DMS114 treated with DMSO at 0.1 percent for 48 hours (cell line): Measurements from ENCODE around the gene GET3.
A peak's percentile ranks its signal among the peaks of the same experiment; 100 is the strongest.

Source experiments
- DNase-seq: peaks from one replicate; lab custom pipeline; 2025; ENCODE audit not compliant: unreplicated experiment; lab: John Stamatoyannopoulos, UW

The GET3 gene

DNA sequence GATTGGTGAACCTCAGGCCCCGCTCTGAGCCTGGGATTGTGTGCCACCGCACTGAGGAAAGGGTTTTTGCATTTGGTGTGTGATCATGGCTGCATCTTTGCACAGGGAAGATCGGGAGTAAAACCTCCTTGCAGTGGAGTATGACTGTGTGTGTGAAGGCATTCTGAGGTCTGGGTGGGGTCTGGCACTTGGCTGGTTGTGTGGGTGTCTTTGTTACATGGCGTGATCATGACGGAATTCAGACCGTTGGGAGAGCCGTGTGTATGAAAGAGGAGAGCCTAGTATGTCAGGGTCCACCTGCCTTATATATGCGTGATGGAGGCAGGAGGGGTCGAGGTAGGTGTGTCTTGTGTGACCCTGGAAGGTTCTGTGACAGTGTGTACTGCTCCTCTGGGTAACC, 13.6 kb downstream of the GET3 start:
- no peak for DNase-seq

DNA sequence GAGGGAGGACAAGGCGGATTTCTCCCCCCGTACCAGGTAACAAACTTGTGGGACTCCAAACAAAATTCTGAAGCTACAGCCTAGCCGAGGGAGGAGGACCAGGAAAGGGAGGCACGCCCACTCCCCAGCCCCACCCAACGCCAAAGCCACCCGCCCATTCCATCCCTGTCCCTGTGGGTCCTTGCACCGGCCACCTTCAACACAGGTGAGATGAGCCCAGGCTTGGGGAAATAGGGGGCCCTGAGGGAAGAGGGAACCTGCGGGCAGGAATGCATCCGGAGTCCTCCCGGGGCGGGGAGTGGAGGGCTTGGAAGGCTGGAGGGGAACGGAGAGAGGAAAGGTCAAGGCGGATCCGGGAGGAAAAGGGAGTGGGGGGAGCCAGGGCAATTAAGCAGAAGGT, 14.3 kb downstream of the GET3 start, which contains the start of gene BEST2:
Gene BEST2 (plus strand): TSS at position 157 of the 400 bp plus-strand sequence. CDS start 802 bp downstream, outside the sequence.
- no peak for DNase-seq

DNA sequence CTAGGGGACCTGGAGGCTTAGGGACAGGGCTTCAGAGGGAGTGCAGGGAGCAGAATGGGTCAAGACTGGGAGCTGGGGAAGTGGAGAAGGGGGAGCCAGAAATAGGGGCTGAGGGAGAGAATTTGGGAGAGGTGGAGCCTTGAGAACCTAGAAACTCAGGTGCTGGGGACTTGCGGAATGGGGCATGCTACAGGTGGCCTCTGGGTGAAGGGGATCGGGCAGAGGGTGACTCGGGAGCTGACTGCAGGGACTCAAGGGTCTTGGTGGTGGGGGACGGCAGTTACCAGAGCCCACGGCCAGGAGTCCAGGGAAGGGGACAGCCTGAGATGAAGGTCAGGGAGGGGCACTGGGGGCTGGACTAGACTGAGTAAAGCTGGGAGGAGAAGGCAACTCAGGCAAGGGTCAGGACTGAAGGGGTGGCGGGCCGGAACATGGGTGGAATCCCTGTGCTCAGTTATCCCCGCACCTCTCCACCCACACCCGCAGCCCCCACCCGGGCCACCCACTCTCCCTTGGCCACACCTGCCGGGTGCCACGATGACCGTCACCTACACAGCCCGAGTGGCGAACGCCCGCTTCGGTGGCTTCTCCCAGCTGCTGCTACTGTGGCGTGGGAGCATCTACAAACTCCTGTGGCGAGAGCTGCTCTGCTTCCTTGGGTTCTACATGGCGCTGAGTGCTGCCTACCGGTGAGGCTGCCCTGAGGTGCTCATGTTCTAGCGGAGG, 14.9 kb downstream of the GET3 start:
- DNase-seq, result no peak

DNA sequence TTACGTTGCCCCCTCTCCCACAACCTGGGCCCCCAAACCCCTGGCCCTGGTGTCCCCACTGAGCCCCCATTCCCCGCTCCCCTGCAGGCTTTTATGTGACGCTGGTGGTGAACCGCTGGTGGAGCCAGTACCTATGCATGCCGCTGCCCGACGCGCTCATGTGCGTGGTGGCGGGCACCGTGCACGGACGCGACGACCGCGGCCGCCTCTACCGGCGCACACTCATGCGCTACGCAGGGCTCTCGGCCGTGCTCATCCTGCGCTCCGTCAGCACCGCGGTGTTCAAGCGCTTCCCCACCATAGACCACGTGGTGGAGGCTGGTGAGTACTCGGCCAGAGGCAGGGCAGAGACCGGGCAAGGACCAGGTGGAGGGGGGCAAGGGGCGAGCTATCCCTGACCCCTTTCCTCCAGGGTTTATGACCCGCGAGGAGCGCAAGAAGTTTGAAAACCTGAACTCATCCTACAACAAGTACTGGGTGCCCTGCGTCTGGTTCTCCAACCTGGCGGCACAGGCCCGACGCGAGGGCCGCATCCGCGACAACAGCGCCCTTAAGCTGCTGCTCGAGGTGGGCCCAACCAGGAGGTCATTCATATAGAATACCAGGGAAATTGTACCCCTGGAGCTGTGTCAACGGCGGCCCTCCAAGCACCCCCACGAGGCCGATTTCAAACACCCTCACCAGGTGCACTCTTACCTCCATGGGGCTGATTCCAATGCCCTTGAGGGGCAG, 17.3 kb downstream of the GET3 start:
- no peak for DNase-seq

DNA sequence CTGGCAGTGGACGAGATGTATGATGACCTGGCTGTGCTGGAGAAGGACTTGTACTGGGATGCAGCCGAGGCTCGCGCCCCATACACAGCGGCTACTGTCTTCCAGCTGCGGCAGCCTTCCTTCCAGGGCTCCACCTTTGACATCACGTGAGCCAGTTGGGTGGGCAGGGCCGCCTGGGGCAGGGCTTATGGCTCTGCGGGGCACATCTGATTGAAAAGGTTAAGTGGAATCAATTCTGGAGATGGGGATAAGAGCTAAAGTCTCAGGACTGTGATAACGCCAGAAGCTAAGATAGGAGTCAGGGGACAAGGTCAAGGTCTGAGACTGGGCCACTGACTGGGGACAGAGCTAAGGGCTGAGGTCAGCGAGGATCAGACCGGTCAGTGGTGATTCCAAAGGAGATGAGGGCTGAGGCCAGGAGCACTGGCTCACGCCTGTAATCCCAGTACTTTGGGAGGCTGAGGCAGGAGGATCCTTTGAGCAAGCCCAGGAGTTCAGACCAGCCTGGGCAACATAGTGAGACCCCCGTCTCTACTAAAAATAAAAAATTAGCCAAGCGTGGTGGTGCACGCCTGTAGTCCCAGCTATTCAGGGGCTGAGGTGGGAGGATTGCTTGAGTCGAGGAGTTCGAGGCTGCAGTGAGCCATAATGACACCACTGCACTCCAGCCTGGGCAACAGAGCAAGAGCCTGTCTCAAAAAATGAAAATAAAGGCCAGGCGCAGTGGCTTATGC, 19.0 kb downstream of the GET3 start:
- DNase-seq, result no peak

DNA sequence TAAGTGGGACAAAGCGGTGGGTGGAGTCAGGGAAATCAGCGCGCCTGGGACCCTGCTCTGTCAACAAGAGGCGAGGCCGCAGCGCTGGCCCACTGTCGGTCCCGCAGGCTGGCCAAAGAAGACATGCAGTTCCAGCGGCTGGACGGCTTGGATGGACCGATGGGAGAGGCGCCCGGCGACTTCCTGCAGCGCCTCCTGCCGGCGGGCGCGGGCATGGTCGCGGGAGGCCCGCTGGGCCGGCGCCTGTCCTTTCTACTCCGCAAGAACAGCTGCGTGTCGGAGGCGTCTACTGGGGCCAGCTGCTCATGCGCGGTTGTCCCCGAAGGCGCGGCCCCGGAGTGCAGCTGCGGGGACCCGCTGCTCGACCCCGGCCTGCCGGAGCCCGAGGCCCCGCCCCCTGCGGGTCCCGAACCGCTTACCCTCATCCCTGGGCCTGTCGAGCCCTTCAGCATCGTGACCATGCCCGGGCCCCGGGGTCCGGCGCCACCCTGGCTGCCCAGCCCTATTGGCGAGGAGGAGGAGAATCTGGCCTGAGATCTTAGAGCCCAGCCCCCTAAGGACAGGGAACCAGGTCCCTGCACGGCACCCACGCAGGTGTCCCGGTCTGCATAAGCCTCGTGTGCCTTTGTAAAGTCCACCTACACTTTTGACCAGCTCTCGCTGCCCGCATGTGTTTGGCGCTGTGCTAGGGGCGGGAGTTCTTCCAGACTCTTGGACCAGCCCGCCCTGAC, 20.4 kb downstream of the GET3 start:
- DNase-seq, result peak; percentile 53

DNA sequence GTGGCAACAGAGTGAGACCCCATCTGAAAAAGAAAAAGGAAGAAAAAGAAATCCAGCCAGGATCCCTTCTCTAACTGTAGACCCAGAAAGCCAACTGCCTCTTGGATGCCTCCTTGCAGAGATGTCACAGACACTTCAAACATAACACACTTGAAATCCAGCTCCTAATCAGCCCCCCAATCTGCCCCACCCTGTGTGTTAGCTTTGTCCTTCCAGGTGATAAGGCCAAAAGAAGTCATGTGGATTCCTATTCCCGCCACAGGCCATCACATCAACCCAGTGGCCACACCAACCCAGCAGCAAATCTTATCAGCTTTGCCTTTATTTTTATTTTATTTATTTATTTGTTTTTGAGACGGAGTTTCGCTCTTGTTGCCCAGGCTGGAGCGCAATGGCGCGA, 22.4 kb downstream of the GET3 start:
- DNase-seq, result no peak

DNA sequence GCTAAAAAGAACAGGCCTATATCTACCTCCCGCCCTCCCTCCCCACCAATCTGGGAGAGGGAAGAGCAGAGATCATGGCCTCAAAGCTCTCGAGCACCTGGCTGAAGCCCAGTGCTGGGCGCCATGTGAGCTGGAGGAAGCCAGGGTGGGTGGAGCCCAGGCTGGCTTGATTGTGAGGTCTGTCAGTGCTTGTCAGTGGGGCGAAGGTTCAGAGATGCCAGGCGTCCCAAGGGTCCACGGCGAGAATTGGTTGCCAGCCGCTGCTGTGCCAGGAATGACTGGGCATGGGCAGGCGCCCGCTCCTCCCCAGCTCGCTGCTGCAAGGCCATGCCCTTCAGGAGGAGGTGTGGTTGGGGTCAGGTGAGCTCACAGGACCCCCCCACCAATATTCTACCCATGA, 25.8 kb downstream of the GET3 start:
- no peak for DNase-seq

DNA sequence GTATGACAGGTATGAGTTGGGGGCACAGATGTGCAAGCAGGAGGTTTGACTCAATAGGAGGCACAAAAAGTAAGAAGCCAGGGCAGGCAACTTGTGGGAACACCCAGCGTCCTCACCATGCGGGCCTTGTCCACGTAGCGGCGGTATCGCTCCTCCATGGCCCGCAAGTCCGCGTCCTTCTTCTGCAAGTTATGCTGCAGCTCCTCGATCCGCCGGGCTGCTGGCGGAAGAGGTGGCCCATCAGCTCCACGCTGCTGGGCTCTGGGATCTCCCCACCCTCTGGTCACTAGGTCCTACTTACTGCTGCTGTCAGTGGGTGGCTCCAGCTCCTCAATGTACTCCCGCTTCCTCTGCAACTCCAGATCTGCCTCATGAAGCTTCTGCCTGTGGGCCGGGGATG, 27.4 kb downstream of the GET3 start:
- DNase-seq, result no peak

DNA sequence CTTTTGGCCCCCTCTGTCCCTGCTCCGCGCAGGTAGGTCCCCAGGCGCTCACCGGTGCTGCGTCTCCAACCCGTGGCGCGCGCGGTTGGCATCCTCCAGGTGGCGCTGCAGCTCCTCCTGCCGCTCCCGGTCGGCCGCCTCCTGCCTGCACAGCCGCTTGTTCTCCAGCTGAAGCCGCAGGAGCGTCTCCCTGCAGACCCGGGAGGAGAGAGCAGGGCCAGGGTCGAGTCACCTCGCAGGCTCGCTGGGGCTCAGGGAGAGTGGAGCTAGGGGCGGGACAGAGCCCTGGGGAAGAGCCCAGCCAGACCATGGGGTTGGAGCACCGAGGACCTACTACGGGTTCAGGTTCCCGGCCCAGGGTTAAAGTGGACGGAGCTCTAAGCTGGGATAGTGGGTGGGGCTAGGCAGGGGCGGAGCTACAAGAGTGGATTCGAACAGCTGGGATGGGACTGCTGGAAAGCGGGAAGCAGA, 28.8 kb downstream of the GET3 start:
- DNase-seq, result no peak

DNA sequence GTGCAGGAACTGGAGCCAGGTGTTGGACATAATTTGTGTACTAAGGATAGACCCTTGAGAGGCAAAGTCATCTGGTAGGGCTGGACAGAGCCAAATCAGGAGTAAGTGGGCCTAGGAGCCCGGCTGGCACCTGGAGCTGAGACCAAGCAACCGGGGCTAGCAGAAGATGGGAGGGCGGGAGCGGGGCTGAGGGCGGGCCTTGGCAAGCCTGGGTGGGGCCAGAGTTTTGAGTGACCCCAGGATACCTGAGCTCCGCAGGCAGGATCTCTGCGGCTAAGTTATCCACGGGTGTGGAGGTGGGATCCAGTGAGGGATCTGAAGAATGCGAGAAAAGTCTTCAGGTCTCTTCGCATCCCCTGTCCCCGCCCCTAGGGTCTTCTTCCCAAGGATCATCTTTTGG, 29.9 kb downstream of the GET3 start:
- DNase-seq, result no peak

DNA sequence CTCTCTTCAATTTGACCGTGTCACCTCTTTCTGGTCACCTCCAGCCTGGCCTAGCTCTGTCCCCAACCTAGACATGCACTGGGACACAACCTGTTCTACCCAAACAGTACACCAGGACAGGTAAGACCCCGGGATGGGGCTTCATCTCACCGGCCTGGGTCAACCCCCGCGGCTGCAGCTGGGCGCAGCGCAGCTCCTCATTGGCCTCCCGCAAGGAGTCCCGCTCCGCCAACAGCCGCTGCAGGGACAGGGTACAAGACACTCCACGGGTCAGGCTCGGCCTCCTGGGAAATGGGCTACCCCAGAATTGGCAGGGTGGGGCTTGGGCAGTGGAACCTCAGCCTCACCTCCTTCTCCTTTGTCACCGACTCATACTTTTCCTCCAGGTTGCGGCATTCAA, 30.4 kb downstream of the GET3 start:
- DNase-seq, result no peak

DNA sequence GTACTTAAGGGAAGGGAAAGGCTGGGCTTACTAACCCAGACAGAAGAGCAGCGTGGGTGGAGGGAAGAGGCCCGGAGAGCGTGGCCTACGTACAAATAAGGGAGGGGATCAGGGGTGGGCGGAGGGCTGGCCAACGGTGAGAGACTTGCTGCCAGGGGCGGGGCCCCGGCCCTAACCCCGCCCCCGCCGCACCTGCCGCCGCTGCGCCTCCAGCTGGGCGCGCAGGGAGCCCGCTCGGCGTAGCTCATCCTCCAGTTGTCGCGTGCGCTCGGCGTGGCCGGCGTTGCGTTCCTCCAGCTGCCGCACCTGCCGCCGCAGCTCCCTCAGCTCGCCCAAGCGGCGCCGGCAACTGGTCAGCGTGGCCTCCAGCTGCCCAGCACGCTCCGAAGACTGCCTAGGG, 32.4 kb downstream of the GET3 start:
- DNase-seq, result no peak

DNA sequence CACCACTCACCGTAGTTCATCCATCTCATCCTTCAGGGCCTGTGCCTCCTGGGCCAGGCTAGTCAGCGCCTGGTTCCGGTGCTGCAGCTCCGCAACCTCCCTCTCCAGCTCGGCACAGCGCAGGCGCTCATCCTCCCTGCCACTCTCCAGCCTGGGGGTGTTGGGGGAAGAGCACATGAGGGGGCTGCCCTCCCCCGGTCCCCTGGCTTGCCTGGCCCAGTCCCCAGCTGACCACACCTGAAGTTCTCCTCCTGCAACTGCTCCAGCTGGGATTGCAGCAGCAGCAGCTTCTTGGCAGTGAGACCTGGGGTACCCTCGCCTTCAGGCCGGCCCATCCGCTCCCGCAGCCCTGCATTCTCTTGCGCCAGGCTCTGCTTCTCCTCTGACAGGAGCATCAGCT, 33.6 kb downstream of the GET3 start:
- no peak for DNase-seq

DNA sequence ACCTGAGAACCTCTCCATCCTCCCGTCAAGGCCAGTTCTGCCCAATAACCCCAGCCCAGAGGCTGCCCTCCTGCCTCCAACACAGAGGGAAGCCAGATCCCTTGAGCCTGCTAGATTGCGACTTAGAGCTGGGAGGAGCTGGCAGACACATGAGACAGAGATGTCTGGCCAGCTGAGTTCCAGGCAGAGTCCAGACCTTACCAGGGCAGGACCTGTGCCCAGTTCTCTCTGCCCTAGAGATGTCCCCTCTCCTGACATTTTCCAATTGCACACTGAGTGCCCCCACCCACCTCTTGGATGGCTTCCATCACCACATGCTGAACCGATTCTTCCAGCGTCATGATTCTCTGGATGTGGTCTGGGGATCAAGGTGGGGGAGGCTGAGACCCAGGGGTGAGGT, 35.0 kb downstream of the GET3 start:
- DNase-seq, result no peak

DNA sequence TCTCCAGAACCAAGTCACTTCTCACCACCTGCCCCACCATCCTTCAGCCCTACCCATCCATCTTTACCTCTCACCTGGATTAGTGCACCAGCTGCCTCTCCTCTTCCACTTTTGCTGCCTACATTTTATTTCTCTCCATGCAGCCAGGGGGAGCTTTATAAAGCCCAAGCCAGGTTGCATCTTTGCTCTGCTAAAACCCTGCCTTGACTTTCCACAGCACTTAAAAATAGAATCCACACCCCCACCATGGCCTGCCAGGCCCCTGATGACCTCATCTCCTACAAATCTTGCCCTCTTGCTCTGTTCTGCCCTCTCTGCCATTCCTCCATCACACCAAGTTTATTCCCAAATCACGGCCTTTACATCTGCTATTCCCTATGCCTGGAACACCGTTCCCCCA, 36.3 kb downstream of the GET3 start:
- DNase-seq, result no peak

DNA sequence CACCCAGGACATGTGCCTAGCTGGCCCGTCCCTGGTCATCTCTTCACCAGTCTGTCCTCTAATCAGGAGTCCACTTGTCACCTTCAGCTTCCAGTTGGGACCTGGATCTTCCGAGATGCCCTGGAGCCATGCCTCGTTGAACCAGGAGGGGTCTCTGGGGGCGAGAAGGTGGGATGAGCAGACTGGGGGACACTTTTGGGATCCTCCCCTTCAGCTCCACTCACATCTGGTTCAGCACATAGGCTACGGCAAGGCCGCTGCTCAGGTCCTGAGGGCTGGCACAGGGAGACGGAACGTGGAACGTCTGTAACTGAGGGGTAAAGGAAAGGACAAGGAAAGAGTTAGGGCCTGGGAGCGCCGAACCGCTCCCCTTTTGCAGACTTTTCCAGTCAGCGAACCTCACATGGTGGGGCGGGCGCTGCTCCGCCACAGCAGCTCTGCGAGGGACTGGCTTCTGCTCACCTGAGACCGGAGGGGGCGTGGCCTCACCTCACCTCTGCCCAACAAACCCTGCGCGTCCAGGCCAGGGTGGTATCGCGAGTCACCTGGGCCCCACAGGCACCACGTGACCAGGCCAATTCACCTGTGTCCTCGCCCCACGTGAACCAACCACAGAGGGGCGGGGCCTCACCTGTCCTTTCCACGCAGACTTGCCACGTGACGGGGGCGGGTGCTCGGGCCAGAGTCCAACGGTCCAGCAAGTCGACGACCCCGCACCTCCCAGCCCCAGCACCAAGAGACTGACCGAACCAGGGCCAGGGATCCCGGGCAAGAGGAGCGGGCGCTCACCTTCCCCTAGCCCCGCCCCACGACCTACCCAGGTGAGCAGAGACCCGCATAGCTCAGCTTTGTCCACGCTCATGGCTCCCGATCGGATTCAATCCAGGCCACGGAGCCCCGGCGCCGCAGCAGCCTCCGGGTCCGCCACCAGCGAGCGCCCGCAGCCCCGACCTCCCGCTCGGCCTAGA, 37.6 kb downstream of the GET3 start, which contains the start of gene HOOK2:
Gene HOOK2 (minus strand): TSS at position 965 of the 968 bp plus-strand sequence. CDS start 103 bp downstream, at position 862.
- DNase-seq, result no peak

DNA sequence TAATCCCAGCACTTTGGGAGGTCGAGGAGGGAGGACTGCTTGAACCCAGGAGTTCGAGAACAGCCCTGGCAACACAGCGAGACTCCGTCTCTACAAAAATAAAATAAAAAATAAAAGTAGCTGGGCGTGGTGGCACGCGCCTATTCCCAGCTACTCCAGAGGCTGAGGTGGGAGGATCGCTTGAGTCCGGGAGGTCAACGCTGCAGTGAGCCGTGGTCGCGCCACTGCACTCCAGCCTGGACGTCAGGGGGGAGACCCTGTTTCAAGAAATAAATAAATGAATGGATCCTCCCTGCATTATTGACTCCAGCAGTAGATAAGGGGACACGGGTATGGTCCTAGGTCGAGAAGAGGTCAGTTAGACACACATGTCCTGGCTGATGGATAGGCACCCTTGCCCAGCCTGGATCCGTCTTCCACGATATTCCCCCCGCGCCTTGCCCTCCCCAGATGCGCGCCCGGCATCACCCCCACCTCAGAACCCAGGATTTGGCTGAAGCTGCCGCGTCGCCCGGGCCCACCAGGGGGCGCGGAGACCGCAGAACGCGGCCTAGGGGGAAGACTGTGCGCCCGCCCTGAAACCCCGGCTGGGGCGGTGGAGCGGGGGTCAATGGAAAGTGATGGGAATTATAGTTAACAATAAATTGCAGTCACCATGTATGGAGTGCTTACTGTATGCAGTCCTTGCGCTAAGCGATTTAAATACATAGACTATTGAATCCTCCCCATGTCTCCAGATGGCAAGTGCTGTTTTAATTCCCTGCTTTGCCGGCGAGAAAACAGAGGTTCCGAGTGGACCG, 40.1 kb downstream of the GET3 start:
- peak; percentile 60 for DNase-seq
